Fibroblast of the conjunctiva (primary cell): ENCODE data around the gene LIN54.
"Not testable (repeated sequence)": the region's sequence is repeated elsewhere in the genome, so short reads cannot be mapped to it uniquely, and the experiment has no call there.

Source experiments
- DNase-seq: peaks from one replicate; pipeline ENCODE4 v3.0.0-alpha.2; 2010; ENCODE audit warnings: low read depth

The LIN54 gene

DNA sequence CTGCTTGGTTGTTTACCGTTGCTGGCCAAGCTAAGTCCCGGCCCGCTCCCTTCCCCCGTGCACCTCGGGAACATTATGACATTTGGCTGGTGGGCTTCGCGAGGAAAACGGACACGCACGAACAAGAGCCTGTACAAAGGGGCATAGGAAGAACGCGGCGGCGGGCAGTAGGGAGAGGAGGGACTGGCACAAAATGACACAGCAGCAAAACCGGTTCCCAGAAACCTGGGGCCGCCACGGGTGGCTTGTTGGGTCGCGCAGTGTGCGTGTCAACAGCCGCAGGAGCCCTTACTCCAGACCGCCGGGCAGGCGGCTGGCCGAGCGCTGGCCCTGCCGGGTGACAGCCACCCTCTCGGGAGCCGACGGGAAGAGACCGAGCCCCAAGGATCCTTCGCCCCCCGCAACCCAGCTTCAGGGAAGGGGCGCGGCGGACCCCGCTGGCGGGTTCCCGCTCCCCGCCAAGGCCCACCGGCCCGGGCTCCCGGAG is 1.6 kb upstream of the LIN54 start:
- DNase-seq: no peak

DNA sequence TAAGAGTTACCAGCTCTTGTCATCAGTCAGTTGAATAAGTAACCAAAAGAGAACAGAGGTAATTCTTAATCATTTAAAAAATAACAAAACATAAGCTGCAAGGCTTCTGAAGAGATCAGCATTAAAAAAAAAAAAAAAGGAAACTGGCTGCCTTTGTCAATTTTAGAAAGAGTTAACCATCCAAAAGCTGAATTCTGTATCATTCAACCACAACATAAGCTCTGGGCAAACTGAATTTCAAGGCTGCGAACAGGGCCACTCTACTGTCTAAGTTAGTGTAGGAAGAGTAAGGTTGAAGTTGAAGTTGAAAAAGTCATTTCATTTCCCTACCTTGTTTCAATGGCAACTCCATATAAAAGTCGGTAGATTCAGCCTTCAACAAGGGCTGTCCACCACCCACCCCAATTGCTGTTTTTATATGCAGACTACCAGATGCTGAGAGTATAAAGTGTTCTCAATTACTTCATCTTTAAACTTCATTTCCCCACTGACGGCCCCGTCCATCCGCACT is 1.1 kb upstream of the LIN54 start:
- DNase-seq: no peak

DNA sequence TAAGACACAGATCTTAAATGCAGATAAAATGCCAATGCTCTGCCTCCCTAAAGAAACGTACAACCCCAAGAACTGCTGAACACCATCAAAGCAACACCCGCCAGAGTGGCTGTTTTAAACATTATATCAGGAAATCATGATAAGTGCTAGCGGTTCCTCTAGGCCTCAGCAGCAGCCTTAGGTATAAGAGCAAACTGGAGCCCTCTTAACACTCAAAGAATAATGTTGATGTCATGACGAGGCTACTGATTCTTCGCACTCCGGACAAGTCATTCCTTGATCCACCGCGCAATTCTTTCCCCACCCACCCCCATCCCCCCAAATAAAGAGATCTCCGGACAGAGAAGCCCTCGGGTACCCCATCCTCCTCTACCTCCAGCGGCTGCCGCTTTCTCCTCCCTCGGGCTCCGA is 507 bp downstream of the LIN54 start:
- DNase-seq: no peak

DNA sequence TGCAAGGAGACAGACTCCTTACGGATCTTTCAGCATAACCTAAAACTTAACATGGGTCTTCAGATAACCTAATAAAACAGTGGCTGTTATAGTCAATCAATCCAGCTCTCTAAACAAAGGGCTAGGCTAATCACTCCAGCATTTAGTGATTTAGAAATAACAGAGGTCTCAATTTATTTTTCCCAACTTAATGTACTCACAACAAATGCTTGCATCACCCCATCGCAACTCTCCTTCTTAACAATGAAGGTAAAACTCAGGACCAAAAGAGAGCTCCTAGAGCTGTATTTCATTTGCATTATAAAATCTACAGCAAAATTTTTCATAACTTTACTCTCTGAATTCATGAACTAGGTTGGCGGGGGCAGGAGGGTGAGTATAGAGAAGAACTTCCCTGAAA is 1.1 kb downstream of the LIN54 start:
- DNase-seq: no peak

DNA sequence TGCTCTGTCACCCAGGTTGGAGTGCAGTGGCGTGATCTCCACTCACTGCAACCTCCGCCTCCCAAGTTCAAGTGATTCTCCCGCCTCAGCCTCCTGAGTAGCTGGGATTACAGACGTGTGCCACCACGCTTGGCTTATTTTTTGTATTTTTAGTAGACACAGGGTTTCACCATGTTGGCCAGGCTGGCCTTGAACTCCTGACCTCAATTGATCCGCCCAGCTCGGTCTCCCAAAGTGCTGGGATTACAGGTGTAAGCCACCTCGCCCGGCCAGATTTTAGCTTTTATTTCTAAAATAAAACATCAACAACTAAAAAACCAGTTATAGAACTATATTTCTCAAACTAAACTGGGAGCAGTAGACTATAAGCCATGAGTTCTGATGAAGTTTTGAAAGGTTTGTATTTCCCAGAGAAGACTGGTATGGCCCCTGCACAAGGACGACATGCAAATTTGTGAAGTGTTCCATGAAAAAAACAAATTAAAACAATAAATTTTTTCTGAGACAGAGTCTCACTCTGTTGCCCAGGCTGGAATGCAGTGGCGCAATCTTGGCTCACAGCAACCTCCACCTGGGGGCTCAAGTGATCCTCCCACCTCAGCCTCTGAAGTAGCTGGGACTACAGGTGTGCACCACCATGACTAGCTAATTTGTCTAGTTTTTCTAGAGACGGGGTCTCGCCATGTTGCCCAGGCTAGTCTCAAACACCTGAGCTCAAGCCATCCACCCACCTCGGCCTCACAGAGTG is 7.4 kb downstream of the LIN54 start:
- not testable (repeated sequence) for DNase-seq

DNA sequence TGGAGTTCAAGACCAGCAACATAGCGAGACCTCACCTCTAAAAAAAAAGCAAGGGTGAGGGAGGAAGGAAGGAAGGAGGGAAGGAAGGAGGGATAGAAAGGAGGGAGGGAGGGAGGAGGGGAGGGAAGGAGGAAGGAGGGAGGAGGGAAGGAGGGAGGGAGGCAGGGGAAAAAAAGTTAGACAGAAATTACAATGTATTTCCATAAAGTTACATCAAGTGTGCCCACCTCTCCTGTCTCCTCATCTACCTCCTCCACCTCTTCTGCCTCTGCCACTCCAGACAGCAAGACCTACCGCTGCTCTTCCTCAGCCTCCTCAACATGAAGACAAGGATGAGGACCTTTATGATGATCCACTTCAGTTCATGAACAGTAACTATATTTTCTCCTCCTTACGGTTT is 8.3 kb downstream of the LIN54 start:
- DNase-seq: no peak

DNA sequence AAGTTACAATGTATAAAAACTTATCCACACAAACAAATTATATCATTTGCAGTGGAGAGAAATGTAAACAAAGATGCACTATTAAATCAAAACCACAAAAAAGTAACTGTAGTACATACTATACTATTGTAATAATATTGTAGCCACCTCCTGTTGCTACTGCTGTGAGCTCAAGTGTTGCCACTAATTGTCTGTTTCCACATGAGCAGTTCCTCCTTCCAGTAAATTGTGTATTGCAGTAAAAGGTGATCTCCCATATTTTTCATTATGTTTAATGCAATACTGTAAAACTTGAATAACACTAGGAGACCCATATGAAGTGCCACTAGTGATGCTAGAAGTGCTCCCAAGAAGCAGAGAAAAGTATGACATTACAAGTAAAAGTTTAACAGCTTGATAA is 11.7 kb downstream of the LIN54 start:
- DNase-seq: no peak

DNA sequence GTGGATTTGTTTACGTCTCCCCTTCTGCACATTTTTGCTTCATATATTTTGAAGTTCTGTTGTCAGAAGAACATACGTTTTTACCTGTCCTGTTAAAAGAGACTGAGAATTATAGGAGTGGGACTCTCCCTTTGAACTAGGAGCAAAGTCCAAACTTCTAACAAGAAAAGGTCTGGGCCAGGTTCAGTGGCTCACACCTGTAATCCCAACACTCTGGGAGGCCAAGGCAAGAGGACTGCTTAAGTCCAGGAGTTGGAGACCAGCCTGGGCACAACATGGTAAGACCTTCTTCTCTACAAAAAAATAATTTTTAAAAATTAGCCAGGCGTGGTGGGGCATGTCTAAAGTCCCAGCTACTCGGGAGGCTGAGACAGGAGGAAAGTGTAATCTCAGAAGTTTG is 15.8 kb downstream of the LIN54 start:
- no peak for DNase-seq

DNA sequence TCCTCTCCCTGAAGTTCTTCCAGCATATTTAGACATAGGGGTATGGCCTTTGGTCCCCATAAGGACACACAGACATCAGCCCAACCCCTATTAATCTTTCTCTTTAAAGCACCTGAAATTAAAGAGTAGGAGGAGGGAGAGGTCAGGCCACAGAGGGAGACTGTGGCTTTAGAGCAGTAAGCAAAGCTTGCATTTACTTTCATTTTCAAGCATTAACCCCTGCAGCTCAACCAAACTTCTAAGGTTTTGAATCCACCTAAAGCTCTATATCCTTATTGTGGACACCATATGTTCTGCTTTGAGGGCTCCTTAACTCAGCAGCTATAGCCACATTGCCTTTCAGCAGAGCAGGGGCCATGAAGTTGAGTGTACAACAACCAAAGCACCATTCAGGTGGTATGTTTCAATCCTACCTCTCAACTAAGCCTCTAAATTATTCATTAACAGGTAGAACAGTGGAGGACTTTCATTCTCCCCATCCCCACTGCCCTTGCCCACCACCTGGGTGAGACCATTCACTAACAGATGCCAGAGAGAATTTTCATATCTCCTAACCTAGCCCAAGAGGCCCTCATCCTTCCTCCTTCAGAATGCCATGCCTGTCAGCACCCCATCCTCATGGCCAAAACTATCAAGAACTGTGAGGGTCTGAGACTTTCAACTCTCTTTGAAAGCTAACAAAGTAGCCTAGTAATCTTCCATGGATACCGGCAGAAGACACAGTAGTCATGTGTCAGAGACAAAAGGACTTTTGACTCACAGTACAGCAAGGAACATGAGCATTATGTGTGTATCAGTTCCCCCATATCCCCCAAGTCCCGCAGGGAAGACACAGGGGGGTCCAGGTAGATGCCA is 20.8 kb downstream of the LIN54 start:
- no peak for DNase-seq

DNA sequence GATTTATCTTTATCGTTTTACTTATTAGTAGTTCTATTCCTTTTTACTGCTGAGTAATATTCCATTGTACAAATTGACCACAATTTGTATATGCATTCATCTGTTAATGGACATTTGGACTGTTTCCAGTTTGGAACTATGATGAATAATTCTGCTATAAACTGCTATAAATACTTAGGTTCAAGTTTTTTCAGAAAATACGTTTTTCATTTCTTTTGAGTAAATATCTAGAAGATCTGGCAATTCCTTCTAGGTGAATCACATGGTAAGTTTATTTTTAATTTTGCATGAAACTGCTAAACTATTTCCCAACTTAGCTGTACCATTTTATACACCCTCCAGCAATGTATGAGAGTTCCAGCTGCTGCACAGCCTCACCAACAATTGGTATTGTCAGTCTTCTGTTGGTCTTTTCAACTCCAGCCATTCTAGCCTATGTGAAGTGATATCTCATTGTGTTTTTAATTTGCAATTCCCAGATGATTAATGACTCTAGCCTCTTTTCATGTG is 22.2 kb downstream of the LIN54 start:
- peak; percentile 74 for DNase-seq

DNA sequence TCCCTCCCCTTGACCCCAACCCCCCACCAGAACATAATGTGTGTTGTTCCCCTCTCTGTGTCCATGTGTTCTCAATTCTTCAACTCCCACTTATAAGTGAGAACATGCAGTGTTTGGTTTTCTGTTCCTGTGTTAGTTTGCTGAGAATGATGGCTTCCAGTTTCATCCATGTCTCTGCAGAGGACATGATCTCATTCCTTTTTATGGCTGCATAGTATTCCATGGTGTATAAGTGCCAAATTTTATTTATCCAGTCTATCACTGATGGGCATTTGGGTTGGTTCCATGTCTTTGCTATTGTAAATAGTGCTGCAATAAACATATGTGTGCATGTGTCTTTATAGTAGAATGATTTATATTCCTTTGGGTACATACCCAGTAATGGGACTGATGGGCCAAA is 23.1 kb downstream of the LIN54 start:
- not testable (repeated sequence) for DNase-seq

DNA sequence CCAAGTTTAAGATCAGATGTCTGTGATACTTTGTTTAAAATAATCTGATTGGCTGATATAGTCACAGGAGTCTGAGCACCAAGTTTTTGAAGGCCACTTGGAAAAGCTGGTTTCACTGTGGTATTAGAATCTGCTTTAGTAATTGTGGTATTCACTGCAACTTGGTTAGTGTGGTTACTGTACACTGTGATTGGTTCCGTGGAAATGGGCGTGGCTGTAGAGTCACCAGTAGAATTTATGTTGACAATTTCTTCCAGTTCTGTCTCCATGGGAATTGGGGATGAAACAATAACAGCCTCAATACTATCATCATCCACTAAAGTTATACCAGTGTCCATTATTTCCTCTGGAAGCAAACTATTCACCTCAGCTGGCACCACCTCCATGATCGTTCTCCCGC is 26.2 kb downstream of the LIN54 start:
- DNase-seq: peak; percentile 26

DNA sequence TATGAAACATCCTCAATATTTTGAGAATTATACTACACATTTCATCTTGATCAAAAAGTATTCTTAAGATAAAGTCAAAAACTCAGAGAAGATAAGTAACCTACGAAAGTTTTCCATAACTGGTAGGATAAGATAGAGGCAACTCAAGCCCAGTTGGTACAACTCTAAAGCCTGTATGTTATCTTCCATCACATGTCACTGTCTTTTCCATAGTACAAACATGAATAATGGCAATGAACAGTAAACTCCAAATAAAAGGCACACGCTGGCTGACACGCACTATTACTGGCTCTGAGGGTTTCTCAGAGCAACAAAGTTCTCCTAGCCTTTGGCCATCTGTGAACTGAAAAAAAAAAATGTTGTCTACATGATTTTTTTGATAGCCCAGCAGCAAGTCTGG is 27.2 kb downstream of the LIN54 start:
- no peak for DNase-seq

DNA sequence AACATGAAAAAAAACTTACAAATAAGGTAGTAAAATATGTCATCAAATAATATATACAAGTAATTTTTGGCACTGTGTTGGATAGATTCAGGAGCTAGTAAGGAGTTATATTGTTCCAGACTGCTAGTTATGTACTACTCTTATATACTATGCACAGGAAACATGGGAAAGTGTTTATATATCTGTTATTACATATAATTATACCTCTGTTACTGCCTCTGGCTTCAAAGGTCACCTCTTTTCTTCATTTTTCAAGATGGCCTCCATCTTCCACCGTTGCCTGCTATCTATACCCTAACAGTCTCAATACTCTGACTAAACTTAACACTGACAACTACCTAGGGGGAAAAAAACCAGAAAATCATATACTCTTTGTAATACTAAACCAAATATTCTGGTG is 29.5 kb downstream of the LIN54 start:
- DNase-seq: no peak

DNA sequence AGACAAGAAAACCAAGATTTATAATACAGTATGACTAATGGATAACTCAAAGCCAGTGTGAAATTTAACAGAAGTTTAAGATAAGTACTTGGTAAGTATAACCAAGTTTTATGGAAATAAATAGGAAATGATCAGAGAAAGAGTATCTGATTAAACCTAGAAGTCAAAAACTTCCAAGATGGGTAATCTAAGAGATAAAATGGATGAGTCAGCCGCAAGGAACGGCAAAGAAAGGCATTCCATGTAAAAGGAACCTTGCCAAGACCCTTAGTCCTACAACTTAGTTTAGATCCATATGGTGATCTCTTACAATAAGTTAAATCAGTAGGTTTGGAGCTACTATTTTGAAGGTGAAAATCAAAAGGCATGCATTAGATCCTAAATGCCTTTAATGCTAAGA is 34.8 kb downstream of the LIN54 start:
- DNase-seq: no peak

DNA sequence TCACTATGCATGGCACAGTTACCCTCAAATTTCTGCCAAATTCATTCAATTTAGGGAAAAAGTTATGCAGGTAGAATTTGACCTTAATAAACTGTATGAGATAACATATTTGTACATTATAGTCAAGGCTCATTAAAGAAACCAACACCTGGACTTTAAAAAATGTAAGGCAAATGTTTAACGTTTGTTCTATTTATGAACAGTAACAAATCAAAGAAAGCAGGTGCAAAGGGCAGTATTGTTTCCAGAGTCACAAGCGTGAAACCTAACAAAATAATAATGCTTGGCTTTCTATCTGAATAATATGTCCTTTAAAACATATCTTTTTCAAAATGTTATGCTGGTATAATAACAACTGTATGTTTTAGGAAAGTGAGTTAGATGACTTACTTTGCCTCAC is 41.2 kb downstream of the LIN54 start:
- DNase-seq: no peak

DNA sequence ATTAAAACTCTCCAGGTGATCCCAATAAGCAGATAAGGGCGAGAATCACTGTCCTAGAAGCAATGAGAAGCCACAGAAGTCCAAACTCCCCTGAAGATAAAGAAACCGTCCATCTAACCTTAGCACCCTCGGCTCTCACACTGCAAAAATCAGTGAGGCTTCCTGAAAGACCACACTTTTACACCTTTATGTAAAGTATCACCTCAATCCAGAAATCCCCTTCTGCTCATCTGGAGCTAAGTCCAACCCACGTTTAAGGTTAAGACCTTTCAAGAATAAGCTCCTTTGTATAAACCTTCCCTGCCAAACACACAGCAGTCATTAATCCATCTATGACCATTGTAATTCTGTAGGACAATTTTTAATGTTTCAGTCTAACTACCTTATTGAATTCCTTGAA is 41.7 kb downstream of the LIN54 start:
- DNase-seq: no peak

DNA sequence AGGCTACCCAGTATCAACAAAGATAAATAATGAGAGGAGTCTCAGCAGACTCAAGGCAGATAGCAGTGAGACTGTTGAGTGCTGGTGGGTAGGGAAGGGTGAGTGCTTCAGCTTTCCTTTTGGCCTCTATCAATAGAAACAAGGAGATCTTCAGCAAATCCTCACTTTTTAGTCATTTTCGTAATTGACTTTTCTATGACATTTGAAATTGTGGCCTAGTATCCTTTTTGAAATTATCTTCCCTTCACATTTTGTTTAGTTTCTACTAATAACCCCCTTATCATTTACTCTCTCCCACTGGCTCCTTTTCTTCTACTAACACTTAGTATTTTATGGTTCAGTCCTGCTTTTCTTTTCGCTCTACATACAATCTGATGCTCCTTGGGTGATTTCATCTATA is 44.9 kb downstream of the LIN54 start:
- DNase-seq: no peak

DNA sequence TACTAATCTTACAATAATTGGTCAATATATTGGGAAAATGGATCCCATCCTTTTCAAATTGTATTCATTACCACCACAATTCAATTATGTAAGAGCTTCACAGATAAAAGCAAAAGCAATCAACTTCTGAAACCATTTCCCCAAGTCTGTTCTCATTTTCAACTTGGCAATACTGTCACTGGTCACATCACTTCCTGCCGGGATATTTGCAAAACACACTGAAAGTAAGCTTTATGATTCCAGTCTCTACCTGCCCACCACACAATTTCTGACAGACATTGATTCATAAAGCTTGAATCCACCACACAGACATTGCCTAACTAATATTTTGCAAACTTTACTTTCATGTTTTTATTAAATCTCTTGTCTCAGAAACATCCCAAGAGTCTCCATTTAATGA is 53.6 kb downstream of the LIN54 start:
- no peak for DNase-seq

DNA sequence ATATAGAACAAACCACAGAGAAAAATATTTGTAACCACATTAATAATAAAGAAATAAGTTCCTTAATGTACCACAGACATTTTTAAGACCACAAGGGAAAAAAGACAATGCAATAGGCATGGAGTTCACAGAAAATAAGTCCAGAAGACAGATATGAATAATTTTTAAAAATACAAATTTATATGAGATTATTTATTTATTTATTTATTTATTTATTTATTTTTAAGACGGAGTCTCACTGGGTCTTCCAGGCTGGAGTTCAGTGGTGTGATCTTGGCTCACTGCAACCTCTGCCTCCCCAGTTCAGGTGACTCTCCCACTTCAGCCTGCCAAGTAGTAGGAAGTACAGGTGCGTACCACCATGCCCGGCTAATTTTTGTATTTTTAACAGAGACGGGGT is 56.4 kb downstream of the LIN54 start:
- DNase-seq: no peak

DNA sequence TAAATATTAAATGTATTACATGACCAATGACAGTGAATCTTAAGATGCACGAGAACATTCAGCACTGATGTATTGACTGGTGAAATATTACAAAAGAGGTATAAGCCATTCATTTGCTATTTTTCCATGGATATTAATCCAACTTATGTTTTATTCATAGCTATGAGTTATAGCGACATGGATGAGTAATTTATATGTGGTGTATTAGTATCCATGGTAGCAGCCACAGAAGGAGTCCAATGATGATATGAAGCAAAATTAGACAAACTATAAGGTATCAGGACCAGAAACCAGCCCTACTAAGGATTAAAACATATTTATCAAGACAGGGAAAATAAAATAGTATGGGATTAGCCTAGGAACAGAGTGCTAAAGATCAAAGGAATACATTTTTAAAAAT is 59.4 kb downstream of the LIN54 start:
- no peak for DNase-seq

DNA sequence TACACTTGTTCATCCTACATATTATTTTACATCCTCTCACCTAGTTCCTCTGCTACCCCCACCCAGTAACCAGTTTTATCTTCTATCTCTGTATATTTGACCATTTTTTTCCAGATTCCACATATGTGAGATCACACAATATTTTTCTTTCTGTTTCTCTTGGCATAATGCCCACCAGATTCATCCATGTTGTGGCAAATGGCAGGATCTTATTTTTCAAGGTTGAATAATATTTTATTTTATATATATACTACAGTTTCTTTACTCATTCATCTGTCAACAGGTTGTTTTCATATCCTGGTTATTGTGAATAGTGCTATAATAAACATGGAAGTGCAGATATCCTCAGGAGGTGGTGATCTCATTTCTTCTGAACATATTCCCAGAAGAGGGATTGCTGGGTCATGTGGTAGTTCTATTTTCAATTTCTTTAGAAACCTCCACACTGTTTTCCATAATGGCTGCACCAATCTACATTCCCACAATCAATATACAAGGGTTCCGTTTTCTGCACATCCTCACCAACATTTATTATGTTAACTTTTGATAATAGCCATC is 61.9 kb downstream of the LIN54 start:
- DNase-seq: no peak

DNA sequence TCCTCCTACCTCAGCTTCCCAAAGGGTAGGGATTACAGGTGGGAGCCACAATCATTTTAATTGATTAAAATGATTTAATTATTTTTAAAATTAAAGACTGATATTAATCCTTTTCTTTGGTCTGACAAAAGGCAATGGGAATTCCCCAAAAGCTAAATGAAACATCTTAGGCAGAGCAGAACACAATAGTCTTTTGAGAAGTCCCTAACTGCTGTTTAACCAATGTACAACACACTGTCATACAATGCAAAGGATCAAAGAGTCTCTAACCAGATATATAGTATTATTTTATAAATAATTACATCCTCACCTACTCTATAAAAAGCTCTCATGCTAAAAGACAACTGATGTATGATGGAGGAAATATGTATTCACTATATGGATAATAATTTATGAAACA is 63.1 kb downstream of the LIN54 start:
- no peak for DNase-seq
